ENCODE results near the gene LAMB2.

LAMB2 gene

DNA sequence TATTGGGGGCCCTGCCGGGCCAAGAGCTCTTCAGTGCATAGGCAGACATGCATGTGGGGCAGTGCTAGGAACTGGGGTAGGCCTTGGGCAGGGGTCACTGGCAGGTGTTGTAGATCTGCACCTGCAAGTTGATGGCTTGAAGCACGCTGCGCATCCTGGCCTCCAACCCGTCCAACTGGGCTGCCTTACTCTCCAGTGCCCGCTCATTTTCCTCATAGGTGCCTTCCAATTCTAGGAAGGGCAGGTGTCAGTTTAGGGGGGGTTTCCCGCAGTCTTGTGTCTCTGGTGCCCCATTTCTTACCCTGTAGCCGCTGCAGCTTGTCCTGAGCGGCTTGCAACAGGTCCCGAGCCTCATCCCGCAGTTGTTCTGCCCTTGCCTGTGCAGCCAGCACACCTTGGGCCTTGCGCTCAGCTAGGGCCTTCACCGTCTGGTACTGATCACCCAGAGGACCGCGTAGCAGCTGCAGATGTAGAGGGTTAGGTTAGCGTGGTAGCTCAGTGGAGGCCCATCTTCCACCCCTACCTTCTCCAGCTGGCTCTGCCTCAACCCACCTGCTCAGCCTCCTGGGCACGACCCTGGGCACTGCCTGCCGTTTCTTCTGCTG lies 11.6 kb downstream of the LAMB2 start:
- no peak for DNase-seq (ENCODE audit: low read depth, low spot score)

DNA sequence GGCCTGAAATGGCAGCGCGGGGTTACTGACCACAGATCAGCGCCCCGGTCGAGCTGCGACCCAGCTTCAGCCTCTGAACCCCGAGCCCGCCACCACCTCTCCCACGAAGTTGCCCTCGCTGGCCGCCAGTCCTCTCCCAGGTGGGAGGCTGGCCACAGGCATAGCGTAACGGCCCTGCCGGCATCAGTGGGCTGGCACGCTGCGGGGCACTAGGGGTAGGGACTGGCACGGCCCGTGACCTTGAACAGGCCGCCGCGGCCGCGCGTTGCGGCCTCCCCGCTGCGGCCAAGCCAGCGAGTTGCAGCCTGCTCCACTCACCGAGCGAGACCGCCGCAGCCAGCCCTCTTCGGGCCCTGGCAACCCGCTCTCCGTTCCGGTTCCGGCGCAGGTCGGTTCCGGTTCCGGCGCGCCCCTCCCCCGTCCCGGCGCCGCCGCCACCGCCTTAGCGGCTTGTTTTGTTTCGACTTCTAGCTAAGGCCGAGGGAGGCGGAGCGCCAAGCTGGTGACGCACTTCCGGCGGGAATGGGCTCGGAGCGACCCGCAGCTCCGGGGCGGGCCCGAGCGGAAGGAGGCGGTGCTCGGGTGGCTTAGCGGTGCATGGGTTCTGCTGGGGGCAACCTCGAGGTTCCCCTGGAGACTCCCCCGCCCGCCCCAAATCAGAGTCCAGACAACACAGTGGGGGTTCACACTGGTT lies 12.3 kb downstream of the LAMB2 start, which contains the start of gene USP19:
TSS of gene USP19 (minus strand) at position 386 of the 694 bp plus-strand sequence. CDS start 1,678 bp downstream, outside the sequence.
- DNase-seq (ENCODE audit: low read depth, low spot score), result peak; percentile 96

DNA sequence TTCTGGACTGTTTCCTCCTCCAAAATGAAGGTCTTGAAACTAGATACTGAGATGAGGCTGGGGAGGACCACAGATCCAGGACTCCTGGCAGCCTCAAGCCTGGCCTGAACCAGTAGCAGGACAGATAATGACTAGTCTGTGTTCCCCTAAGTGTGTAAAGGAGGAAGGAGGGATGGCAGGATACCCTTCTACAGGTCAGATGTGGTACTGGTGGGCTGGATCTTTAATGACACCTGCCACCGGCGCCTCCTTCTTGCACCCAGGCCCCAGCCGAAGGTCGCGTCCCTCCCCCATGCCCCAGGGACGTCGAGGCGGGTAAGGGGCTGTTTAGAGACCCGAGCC lies 12.8 kb downstream of the LAMB2 start:
- DNase-seq (ENCODE audit: low read depth, low spot score), result no peak

DNA sequence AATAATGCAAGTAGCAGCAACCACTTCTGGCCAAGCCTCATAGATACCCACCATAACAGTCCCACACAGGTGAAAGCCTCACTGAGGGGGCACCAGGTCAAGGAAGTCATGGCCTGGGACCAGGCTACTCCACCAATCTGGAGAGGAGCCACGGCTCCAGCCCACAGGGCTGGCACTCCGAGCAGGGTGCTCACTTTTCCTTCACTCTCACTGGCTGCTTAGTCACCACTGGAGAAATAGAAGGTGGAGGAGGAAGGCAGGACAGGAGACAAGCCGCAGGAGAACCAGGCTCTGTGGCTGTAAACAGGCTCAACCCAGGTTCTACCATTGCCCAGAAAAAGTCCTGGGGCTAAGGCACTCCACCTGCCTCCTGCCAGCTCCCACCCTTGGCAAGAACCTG lies 13.4 kb downstream of the LAMB2 start:
- no peak for DNase-seq (ENCODE audit: low read depth, low spot score)

DNA sequence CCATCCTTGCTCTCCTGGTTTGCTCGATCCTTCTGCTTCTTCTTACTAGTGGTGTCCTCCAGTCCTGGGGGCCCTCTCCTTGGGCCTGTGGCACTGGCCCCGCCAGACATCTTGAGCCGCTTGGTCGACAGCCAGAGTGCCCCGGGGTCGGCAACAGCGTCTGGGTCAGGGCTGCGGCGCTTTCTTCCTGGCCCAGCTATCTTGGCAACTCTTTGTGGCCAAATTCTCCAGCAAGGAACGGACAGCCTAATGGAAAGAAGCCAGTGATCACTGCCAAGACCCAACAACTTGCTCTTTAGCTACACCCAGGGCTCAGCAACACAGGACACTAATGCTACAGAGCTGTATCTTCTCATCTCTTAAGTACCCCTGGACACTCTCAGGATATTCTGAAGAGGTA lies 13.8 kb downstream of the LAMB2 start:
- no peak for DNase-seq (ENCODE audit: low read depth, low spot score)

DNA sequence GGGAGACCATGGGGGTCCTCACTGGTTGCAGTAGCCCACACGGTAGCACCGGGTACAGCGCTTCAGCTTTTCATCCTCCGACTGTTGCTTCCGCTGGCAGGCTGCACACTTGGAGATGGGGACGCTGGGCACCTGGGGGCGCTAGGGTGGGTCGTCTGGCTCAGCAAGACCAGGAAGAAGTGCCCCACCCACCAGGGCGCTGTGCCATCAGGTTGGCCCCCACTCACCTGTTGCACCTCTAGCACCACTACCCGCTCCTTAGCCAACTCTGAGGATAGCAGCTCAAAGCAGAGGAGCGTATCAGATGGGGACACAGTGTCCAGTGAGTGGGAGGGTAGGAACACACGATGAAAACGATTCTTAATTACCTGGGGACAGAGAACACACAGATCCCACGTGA lies 20.6 kb downstream of the LAMB2 start:
- DNase-seq (ENCODE audit: low read depth, low spot score), result no peak

DNA sequence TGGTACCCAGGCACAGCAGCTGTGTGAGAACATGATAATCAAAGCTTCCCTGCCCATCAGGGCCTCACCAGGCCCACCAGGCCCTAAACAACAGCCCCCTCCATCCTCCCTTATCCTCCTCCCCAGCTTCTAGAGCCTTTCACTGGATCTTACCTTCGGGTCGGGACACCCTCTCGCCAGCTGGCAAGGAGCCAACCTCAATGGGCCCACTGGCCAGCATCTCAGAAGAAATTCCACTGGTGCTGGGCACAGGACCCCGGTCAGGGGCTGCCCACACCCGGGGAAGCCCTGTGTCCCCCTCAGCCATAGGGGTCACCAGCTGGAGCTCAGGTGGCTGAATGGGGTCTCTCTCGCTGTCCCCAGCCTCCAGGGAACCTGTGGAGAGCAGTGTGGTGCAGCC lies 21.5 kb downstream of the LAMB2 start:
- no peak for DNase-seq (ENCODE audit: low read depth, low spot score)

DNA sequence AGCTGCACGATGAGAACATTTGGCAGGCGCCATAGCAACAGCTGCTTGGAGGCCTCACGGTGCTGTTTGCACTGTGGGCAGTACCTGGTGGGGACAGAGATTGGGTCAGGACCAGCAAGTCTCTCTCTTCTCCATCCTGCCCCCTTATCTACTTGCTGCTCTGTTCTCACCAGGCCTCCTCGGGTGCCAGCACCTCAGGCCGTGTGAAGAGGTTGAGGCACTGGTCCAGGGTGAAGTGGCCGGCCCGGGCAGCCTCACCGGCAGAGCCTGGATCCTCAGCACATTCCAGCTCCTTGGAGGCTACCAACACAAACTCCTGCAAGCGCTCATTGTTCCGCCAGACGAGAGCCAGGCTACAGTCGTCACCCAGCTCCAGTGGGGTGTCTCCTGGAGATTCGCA lies 22.1 kb downstream of the LAMB2 start:
- DNase-seq (ENCODE audit: low read depth, low spot score), result no peak

DNA sequence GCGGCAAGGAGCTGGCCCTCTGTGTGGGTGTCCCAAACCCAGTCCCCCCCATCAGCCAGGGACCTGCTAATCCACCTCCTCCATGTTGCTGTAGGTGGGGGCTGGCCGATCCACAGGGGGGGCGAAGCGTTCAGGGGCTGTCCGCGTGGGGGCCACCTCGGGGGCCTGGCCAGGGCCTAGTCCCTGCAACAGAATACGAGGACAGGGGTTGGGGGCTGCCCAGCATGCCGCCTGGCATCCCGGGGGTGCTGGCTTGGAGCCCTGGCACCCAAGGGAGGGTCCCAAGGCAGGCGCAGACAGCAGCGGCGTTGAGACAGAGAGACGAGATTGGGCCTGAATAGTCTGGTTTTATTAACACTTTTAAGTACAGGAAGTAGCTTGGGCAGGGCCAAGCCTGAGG lies 24.5 kb downstream of the LAMB2 start:
- DNase-seq (ENCODE audit: low read depth, low spot score), result no peak

DNA sequence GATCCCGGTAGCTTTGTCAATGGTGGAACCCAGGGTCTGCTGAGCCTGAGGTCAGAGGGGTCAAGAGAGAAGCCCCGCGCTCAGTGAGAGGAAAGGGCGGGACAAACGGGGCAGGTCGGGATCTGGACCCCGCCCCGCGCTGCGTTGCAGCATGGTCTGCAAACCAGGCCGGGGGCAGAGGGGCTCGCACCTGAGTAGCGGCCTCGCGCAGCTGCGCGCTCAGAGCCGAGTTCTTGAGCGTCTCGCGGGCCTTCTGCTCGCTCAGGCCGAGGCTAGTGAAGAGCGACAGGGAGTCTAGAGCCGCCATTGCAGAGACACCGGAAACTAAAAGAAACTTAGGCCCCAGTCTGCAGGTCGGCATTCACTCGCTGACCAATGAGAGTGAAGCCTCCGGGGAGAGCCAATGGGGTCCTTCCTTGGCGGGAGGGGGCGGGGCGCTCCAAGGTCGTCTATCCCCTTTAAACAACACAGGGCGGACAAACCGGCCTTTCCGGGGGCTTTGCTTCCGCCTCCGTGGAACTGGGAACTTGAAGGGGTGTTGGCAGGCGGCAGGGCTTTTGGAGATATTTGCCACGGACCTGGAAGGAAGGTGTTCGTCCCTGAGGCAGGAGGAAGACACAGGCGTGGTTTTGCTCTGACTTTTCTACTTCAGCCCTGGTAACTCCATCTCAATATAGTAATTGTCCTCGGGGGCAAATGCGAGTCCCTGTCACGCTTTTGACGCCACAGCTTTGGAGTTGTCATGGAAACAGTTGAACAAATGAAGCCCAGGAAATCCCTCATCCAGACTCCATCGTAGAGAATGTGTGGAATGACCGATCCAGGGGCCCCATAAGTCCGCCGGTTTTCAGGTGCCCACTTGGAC lies 28.2 kb downstream of the LAMB2 start, which contains the start of gene QARS1:
TSS of gene QARS1 (minus strand) at position 331 of the 865 bp plus-strand sequence. CDS start at position 307, 24 bp downstream.
- peak; percentile 98 for DNase-seq (ENCODE audit: low read depth, low spot score)

DNA sequence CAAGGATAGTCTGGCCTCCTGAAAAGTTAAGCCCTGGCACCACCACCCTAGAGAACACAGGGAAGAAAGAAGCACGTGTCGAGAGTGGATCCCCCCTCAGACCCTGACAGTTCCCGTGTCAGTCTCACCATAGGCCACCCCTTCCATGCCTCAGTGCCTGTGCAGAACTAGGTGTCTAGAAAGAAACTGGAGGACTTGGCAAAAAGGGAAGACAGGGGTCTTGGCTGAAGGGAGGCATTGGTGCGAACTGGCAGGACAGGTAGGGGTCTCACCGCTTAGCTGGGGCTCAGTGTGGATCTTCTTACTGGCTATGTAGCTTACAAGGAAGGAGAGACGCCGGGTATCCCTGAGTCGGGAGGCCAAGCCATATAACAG lies 28.8 kb downstream of the LAMB2 start:
- no peak for DNase-seq (ENCODE audit: low read depth, low spot score)

DNA sequence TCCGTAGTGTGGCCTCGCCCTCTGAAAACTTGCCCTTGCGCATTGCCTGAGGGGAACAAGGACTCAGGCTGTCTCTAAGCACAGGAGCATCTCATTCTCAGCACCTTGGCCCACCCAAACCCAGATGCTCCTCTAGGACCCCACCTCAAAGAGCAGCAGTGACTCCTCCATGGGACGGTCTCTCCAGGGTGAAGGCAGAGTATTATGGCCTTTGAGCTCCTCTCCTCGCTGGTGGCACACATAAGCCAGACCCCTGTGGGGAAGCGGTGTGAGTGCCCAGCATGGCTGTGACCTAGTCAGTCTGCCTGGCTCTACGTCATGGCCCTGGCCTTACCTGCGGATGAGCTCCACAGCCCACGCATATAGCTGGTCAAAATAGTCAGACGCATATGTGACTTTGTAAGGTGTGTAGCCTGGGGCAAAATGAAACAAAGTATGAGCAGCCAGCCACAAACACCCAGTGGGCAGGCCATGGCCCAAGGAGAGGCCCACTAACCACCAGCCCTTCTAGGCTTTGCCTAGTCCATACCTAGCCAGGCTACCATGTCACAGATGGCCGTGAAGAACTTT lies 32.7 kb downstream of the LAMB2 start:
- DNase-seq (ENCODE audit: low read depth, low spot score), result no peak

DNA sequence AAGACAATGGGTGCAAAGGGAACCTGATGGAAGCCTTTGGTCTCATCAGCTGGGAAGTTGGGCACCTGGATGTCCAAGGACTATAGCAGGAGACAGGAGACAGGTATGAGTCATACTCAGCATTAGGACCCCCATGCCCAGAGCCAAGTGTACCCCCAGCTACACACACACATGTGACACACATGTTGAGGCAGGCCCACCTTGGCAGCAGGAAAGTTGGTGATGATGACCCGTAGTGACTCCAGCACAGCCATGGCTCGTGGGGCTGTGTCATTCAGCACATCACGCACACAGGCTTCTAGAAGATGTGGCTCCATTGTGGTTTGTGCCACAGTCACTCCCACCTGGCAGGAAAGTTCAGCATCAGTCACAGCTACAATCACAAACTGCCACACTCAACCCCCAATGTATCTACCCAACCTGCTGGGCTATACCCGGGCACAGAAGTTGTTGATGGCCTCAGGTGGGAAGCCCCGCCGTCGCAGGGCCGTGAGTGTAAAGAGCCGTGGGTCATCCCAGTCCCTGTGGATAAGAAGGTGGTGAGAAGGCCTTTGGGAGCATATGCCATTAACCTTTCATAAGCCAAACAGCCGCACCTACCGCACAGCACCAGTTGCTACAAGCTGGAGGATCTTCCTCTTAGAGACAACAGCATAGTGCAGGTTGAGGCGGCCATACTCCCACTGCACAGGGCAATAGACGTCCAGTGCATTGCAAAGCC lies 33.8 kb downstream of the LAMB2 start:
- DNase-seq (ENCODE audit: low read depth, low spot score), result no peak

DNA sequence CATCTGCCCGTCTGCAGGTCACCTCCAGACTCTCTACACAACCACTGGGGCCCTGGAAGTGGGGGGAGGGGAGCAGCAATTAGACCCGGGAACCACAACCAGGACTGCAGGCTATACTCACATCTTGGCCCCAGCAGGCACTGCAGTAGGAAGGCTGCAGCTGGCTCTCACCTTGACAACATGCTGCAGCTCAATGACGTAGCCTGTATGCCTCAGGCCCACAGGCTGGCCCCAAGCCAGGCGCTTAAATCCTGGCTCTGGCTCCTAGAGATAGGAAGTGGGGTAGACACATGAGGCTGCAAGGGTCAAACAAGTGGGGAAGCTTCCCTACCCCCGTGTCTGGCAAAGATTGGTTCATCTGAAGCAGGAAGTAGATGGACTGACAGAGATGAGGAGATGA lies 34.4 kb downstream of the LAMB2 start:
- no peak for DNase-seq (ENCODE audit: low read depth, low spot score)

DNA sequence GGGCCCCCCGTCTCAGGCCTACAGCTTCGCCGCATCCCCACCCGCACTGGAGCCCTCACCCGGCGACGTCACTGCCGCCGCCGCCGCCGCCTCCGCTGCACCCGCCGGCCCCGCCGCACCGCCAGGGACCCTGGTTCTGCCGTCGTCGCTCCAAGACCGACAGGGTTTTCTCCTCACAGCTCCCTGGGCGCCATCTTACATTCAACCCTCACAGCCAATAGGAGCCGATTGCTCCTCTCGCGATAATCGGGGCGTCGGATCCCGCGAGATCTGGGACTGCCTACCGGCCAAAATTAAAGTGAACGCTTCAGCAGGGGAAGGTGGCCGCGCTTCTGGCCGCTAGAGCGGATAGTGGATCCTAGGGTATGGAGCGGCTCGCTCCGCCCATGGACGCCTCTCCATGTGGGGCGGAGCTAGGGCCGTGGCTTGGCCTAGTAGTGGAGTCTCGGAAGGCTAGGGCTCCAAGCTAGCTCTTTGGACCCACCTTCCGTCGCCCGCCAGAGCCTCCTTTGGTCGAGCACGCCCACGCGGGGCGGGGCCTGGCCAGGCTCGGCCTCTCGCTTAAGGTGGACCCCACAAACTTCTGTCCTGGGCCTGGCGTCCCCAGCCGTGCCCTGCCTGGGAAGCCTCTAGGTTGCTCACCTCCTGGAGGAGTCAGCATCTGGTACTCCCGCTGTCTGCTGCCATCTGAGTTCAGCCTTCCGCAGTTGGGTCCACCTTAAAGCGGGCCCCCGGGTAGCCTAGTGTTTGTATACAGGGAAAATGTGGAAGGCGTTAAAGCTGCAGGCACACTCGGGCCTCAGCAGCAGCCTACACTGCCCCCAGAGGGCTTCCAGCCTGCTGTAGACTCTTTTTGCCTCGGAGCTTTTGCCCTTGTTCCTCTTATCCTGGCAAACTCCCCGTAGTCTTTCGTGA lies 38.7 kb downstream of the LAMB2 start, which contains the start of gene QRICH1:
TSS of gene QRICH1 (minus strand) at position 219 of the 915 bp plus-strand sequence. CDS start 17,054 bp downstream, outside the sequence.
- DNase-seq (ENCODE audit: low read depth, low spot score), result peak; percentile 99

DNA sequence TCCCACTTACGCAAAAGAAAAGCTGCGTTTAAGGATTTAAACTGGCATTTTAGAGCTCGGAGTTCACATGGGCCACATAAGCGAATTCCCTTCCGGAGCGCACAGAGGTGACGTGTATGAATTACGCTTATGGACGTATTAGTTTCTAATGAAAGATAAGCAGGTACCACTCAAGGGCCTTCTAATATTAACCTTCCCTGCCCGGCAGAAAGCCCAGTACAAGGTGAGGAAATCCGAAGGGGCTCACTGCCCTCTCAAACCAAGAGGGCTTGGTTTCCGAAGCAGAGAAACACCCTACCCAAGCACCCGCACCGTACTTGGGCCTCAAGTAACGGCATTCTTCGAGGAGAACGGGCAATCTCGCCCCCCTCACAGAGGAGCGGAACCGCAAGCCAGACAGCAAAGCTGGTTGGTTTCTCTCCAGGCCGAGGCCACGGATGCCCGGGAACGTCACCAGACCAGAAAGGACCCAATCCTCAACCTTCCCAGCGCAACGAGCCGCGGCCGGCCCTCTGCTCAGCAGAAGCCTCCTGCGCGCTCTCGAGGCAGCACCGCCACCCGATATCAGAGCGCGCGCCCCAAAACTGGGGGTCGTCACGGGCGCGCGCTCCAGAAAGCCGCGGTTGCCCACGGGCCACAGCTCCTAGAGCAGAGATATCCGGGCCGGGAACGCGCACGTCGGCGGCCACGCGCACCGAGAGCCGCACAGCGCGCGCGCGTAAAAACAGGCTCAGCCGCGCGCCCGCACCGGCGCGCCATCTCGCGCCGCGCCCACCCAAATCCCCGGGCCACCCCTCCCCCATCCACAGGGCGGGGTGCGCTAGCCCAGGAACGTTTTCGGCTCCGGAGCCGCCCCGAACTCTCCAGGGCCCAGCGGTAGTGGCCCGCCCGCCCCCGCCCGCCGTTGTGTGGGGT lies 39.7 kb downstream of the LAMB2 start:
- peak; percentile 93 for DNase-seq (ENCODE audit: low read depth, low spot score)

DNA sequence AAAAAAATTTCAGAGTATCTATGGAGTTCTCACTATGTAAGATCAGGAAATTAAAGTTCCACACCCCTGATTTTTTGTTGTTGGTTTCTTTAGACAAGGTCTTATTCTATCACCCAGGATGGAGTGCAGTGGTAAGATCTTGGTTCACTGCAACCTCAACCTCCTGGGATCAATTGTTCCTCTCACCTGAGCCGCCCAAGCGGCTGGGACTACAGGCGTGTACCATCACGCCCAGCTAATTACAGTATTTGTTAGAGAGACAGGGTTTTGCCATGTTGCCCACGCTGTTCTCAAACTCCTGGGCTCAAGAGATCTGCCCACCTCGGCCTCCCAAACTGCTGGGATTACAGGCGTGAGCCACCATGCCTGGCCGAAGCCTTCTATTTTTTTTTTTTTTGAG lies 51.4 kb downstream of the LAMB2 start:
- DNase-seq (ENCODE audit: low read depth, low spot score), result no peak

DNA sequence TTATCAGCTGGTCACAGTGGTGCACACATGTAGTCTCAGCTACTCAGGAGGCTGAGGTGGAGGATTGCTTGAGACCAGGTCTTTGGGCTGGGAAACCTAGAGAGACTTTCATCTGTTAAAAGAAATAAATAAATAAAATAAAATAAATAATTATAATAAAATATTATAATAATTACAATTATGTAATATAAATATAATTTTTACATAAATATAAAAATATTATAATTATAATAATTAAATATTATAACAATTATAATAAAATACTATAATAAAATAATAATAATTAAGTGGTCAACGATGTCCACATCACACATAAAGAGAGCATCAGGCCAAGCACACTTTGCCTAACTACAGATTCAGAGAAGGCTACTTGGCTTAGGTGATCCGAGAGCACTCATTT lies 53.6 kb downstream of the LAMB2 start:
- no peak for DNase-seq (ENCODE audit: low read depth, low spot score)

DNA sequence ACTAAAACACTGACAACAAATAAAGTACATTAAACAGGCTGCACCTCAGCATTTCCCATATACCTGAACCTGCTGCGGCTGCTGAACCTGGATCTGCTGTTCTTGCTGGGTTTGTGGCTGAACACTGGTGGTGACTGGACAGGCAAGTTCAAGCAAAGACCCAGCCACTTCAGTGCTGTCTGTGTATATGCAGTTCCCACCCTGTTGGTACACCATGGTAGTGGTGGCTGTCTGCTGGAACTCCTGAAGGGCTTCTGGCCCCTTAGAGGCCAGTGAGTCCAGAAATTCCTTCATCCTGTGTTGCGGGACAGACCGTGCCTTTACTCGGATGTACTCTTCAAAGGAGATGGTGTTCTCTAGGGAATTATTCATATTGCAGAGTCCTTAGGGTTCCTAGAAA lies 56.2 kb downstream of the LAMB2 start:
- no peak for DNase-seq (ENCODE audit: low read depth, low spot score)

Data from ELF-1 (cell line).